Gastrocnemius medialis (tissue), 4 donors: Measurements from ENCODE around the gene NUP85. TPM values are rescaled to one million over a fixed set of nuclear protein-coding genes. Genes with fewer than 3 reads are reported as not detected.
"Not testable (repeated sequence)": the region's sequence is repeated elsewhere in the genome, so short reads cannot be mapped to it uniquely, and the experiment has no call there.

ENCODE experiments used
- ATAC-seq, 2 donors: fragments of 150-250 bp; one replicate each; pipeline ENCODE4 v1.9.1; 2016
- DNase-seq, 2 donors: peaks; one replicate each; pipeline ENCODE4 v3.0.0-alpha.2; 2019
- H3K27ac ChIP-seq, 4 donors: fragments of 200-600 bp; sonication (generic); 1 replicate in 1 of 4; 2 replicates in 3 of 4; pipeline ENCODE4 v1.5.1; 2016 to 2018; ENCODE audit warnings: mild to moderate bottlenecking in 2 of 4, moderate library complexity in 1 of 4
- H3K27me3 ChIP-seq, 3 donors: fragments of 200-600 bp; sonication (generic) in 2 of 3; 1 replicate in 1 of 3; 2 replicates in 2 of 3; pipeline versions ENCODE4 v1.5.1 to v1.6.0; 2016 to 2019; ENCODE audit warnings: mild to moderate bottlenecking in 1 of 3, moderate library complexity in 1 of 3
- H3K36me3 ChIP-seq, 2 donors: fragments of 200-600 bp; sonication (generic) in 1 of 2; one replicate each; pipeline ENCODE4 v1.5.1; 2017 to 2018
- H3K4me1 ChIP-seq, 2 donors: fragments of 200-600 bp; sonication (generic) in 1 of 2; one replicate each; pipeline ENCODE4 v1.5.1; 2016 to 2017; ENCODE audit warnings: mild to moderate bottlenecking in 2 of 2
- H3K4me3 ChIP-seq, 4 donors: fragments of 200-600 bp; sonication (generic) in 3 of 4; 1 replicate in 1 of 4; 2 replicates in 3 of 4; pipeline ENCODE4 v1.5.1; 2016 to 2019; ENCODE audit warnings: mild to moderate bottlenecking in 2 of 4
- H3K9me3 ChIP-seq, 3 donors: fragments of 200-600 bp; sonication (generic) in 2 of 3; 1 replicate in 1 of 3; 2 replicates in 2 of 3; pipeline ENCODE4 v1.5.1; 2016 to 2019
- POLR2A ChIP-seq, 2 donors: fragments of 450-650 bp; IDR thresholded peaks; one replicate each; pipeline ENCODE4 v1.6.1; 2017; ENCODE audit warnings: antibody characterized with exemption in 2 of 2, mild to moderate bottlenecking in 2 of 2, moderate library complexity in 2 of 2
- in situ Hi-C, 4 donors: fragments of 200-750 bp; cut with MboI; loops; one replicate each; pipeline versions ENCODE4 v1.15.0 to v1.8.0; 2017; ENCODE audit warnings: low sequenced_read_pairs in 4 of 4
- intact Hi-C: fragments of 100-400 bp; cut with DNase I; formaldehyde crosslinking; loops from one replicate; pipeline ENCODE4 v1.15.1; 2023; ENCODE audit warnings: low total_unique reads
- total RNA-seq, 4 donors: library from RNA; depleted of rRNA; stranded (reverse); fragments of >200 nt; gene quantifications; one replicate each; pipeline versions ENCODE4 v1.1.0 to v1.2.3, GENCODE V29; 2016
- TF ChIP-seq, protein P1 (sequence below), 5 experiments: fragments of 450-650 bp in 3 of 5; fragments of 200-600 bp in 2 of 5; sonication (generic) in 2 of 5; IDR thresholded peaks in 4 of 5; conservative IDR thresholded peaks in 1 of 5; 1 replicate in 4 of 5; 2 replicates in 1 of 5; pipeline ENCODE4 v1.5.1; 2016 to 2019; ENCODE audit warnings: antibody characterized with exemption in 5 of 5, mild to moderate bottlenecking in 3 of 5, moderate library complexity in 3 of 5

The NUP85 gene
- total RNA-seq, 4 donors from 2014 or later: 9.4 to 27.7 (median 13.6) TPM

DNA sequence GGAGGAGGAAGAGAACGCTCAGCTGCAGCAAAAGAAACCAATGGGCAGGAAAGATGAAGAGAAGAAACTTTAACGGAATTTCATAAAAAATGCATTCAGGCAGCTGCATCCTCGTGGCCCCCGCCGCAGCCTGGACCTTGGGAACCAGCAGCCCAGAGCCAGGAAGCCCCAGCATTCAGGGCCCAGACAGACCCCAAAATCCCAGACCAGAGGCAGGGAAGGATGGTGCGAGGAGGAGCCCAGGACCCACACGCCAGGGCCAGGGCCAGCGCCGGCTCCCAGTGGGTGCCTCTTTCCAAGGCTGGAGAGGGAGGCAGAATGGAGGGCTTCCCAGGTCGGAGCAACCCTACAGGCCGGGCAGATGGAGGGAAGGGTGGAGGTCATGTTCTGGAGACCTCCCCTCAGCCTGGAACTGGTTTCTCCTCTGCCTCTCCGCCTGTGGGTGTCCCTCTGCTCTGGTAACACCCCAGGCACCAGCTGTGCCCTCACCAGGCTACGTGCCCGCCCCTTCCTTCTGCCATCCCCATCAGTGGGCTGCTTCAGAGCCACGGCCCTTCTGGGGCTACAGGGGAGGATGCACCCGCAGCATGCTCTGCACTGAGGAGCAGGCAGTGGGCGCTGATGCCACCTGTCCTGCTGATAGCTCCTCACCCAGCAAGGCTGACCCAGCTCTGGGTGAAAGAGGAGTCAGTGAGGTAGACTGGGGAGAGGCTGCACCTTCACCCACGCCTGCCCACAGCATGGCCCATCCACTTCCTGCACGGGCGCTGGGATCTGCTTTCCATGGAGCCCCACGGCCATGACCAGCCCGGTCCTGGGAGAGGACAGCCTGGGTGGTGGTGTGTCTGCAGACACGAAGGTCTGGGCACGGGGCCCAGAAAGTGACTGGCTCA lies 66.7 kb downstream of the NUP85 start:
- intact Hi-C loops (loop anchor here (2.0 kb wide), 1 partner anchor 17 kb away; the partner anchor contains the start of gene SLC25A19), in situ Hi-C loops (no loop called here)
- ATAC-seq: no peak
- peak overlapping the region; percentile 90 to 100 (median 96) for H3K27ac ChIP-seq
- H3K27me3 ChIP-seq: no peaks in the 10 kb centered on the region
- peaks cover 18 to 33% of the 10 kb centered on the region in 2 donors for H3K4me1 ChIP-seq
- DNase-seq: peak in 1 of 2 donors; percentile 34
- peaks cover 0 to 3% of the 10 kb centered on the region in 2 donors for H3K36me3 ChIP-seq
- TF ChIP-seq, protein P1, sequence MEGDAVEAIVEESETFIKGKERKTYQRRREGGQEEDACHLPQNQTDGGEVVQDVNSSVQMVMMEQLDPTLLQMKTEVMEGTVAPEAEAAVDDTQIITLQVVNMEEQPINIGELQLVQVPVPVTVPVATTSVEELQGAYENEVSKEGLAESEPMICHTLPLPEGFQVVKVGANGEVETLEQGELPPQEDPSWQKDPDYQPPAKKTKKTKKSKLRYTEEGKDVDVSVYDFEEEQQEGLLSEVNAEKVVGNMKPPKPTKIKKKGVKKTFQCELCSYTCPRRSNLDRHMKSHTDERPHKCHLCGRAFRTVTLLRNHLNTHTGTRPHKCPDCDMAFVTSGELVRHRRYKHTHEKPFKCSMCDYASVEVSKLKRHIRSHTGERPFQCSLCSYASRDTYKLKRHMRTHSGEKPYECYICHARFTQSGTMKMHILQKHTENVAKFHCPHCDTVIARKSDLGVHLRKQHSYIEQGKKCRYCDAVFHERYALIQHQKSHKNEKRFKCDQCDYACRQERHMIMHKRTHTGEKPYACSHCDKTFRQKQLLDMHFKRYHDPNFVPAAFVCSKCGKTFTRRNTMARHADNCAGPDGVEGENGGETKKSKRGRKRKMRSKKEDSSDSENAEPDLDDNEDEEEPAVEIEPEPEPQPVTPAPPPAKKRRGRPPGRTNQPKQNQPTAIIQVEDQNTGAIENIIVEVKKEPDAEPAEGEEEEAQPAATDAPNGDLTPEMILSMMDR (IDR thresholded peaks at IDR 0.05 in 4 of 5, conservative IDR thresholded peaks at IDR 0.05 in 1 of 5): no peak
- no peak for TF ChIP-seq POLR2A (IDR thresholded peaks at IDR 0.05)
- peak overlapping the region; percentile 82 to 100 (median 90) for H3K4me3 ChIP-seq
- no peaks in the 10 kb centered on the region for H3K9me3 ChIP-seq

DNA sequence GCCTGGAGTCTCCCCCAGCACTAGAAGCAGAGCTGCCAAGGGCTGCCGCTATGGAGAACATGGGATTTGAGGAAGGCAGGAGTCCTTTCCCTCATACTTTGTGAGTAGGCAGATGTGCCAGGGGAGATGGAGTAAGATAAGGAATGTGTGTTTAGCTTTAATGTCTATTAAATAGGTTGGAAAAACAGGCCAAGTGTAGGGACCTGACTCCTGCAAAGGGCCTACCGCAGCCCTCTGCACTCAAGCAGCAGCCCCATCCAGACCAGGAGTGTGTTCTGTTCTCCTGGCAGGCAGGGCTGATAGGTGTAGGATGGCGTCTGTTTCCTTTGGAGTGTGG lies 67.3 kb downstream of the NUP85 start:
- no peak overlapping the region for H3K4me3 ChIP-seq
- peaks cover 18 to 30% of the 10 kb centered on the region in 2 donors for H3K4me1 ChIP-seq

DNA sequence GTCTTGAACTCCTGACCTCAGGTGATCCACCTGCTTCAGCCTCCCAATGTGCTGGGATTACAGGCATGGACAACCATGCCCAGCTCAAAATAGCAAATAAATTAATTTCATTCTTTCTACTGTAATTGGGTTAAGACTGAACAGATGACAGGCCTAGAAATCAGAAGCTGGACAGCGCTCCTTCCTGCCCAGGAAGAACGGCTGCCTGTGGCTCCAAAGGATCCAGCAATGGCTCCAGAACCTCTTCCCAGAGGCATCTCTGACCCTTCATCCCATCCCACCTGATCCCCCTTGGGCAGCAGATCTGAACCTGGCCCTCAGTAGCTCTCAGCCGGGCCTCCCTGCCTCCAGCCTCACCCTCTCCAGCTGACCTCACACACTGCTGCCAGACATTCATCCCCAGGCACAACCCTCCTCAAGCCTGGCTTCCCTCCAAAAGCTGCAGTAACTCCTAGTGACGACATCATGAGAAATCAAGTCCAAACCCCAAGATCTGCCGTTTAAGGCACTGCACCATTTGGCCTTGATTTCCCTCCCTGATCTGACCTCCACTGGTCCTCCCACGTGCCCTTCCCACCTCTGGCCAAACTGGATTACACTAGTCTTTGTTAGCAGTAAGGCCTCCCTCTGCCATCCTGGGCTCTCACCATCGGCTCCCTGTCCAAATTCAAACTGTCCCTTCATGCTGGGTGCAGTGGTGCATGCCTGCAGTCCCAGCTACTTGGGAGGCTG lies 68.7 kb downstream of the NUP85 start:
- intact Hi-C loops: no loop called here
- H3K4me1 ChIP-seq: peaks cover 15 to 26% of the 10 kb centered on the region in 2 donors
- in situ Hi-C loops: no loop called here

More for the DNA sequence above, 67.3 kb downstream of the NUP85 start:
- DNase-seq (no peak), ATAC-seq (no peak)
- intact Hi-C loops: no loop called here
- Histone ChIP-seq H3K27me3 (no peaks in the 10 kb centered on the region), H3K27ac (no peak overlapping the region), H3K36me3 (no peaks in the 10 kb centered on the region), H3K9me3 (no peaks in the 10 kb centered on the region)
- TF ChIP-seq, protein P1 (IDR thresholded peaks at IDR 0.05 in 4 of 5, conservative IDR thresholded peaks at IDR 0.05 in 1 of 5): no peak
- no peak for TF ChIP-seq POLR2A (IDR thresholded peaks at IDR 0.05)
- in situ Hi-C loops: no loop called here

GRCh38 chr17:75277664-75278071 lies 72.2 kb downstream of the NUP85 start:
- ATAC-seq (no peak), DNase-seq (no peak)
- H3K9me3 ChIP-seq: no peaks in the 10 kb centered on the region
- no peak overlapping the region for H3K4me3 ChIP-seq
- H3K27ac ChIP-seq: no peak overlapping the region
- H3K4me1 ChIP-seq: peaks cover under 1 to 2% of the 10 kb centered on the region in 2 donors
- peaks cover 0 to 19% of the 10 kb centered on the region in 2 donors for H3K36me3 ChIP-seq
- H3K27me3 ChIP-seq: no peaks in the 10 kb centered on the region
- TF ChIP-seq, protein P1 (IDR thresholded peaks at IDR 0.05 in 4 of 5, conservative IDR thresholded peaks at IDR 0.05 in 1 of 5): no peak
- TF ChIP-seq POLR2A (IDR thresholded peaks at IDR 0.05): no peak
- intact Hi-C loops (no loop called here), in situ Hi-C loops (no loop called here)

More for the DNA sequence above, 68.7 kb downstream of the NUP85 start:
- ATAC-seq (no peak), DNase-seq (no peak)
- TF ChIP-seq, protein P1 (IDR thresholded peaks at IDR 0.05 in 4 of 5, conservative IDR thresholded peaks at IDR 0.05 in 1 of 5): no peak
- TF ChIP-seq POLR2A (IDR thresholded peaks at IDR 0.05): no peak
- Histone ChIP-seq H3K27ac (no peak overlapping the region), H3K27me3 (no peaks in the 10 kb centered on the region), H3K36me3 (no peaks in the 10 kb centered on the region), H3K4me3 (no peak overlapping the region), H3K9me3 (no peaks in the 10 kb centered on the region)

DNA sequence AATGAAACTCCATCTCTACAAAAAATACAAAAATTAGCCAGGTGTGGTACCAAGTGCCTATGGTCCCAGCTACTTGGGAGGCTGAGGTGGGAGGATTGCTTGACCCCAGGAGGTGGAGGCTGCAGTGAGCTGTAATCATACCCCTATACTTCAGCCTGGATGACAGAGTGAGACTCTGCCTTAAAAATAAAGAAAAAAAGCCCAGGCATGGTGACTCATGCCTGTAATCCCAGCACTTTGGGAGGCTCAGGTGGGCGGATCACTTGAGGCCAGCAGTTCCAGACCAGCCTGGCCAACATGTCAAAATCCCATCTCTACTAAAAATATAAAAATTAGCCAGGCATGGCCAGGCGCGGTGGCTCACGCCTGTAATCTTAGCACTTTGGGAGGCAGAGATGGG lies 74.7 kb downstream of the NUP85 start:
- intact Hi-C loops, in situ Hi-C loops, ATAC-seq: not testable (repeated sequence)

More for the DNA sequence above, 74.7 kb downstream of the NUP85 start:
- peaks cover 0 to 33% of the 10 kb centered on the region in 2 donors for H3K36me3 ChIP-seq
- H3K4me1 ChIP-seq, H3K4me3 ChIP-seq, H3K27ac ChIP-seq, H3K27me3 ChIP-seq, DNase-seq, H3K9me3 ChIP-seq: not testable (repeated sequence)
